ENCODE results near the gene IFITM1.
"Not testable (repeated sequence)": the region's sequence is repeated elsewhere in the genome, so short reads cannot be mapped to it uniquely, and the experiment has no call there.

The IFITM1 gene

DNA sequence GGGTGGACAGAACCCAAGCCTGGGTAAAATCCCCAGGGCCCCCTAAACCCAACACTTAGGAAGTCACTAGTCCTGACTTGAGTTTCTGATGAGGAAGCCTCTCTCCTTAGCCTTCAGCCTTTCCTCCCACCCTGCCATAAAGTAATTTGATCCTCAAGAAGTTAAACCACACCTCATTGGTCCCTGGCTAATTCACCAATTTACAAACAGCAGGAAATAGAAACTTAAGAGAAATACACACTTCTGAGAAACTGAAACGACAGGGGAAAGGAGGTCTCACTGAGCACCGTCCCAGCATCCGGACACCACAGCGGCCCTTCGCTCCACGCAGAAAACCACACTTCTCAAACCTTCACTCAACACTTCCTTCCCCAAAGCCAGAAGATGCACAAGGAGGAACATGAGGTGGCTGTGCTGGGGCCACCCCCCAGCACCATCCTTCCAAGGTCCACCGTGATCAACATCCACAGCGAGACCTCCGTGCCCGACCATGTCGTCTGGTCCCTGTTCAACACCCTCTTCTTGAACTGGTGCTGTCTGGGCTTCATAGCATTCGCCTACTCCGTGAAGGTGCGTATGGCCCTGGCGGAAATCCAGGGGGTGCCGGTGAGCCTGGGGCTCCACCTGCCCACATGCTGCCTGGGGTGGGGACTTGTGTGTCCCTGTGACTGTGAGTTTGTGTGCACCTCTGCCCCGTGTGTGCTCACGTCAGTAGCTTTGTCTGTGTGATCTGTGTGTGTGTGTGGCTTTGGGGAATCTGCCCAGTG, at the start of gene IFITM1:
Gene IFITM1, plus strand, starts transcription at position 254 of the 767 bp plus-strand sequence. Its CDS starts 131 bp downstream, at position 385.
- no peak for DNase-seq (ENCODE audit: low spot score)

DNA sequence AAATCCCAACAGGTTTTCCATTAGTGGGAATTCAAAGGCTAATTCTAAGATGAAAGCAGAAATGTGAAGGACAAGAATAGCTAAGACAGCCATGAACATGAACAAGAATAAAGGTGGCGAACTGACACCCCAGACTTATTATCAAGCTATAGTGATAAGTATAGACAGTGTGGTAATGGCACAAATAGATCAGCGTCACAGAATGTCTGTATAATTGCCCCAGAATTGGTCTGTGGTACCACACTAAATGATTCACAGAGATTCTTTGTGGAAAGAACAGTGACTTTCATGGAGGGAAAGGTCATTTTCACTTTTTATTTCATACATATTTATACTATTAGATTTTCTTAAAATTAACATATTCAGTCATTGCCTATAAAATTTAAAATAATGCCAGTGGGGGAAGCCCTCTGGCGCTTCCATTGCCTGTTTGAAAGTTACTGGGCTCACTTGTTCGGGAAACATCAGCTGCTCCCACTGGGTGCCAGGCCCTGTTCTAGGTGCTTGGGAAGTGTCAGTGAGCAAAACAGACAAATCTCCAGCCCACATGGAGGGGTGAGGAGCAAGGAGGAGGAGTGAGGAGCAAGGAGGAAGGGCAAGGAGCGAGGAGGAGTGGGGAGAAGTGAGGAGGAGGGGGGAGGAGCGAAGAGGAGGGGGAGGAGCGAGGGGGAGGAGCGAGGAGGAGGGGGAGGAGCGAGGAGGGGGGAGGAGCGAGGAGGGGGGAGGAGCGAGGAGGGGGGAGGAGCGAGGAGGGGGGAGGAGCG, 47.0 kb upstream of the IFITM1 start:
- DNase-seq (ENCODE audit: low spot score) = no peak

DNA sequence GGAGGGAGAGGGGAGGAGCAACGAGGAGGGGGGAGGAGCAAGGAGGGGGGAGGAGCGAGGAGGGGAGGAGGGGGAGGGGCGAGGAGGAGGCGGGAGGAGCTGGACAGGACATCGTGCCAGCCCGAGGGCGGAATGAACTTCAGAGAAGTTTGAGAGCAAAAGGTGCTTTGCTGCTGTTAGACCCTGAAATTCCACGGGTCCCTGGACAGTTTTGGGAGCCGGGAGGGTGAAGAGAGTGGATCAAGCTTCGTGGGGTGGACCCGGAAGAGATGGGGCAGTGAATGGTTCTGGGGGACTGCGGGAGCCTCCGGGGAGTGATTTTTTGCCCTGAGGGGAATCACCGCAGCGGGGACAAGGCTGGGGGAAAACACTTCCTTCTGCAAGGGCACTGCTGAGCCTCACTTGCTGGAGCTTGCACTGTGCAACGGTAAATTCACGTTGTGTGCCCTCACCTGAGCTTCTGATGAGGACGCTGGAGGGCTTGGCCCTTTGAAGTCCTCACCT, 46.3 kb upstream of the IFITM1 start:
- DNase-seq (ENCODE audit: low spot score) = no peak

DNA sequence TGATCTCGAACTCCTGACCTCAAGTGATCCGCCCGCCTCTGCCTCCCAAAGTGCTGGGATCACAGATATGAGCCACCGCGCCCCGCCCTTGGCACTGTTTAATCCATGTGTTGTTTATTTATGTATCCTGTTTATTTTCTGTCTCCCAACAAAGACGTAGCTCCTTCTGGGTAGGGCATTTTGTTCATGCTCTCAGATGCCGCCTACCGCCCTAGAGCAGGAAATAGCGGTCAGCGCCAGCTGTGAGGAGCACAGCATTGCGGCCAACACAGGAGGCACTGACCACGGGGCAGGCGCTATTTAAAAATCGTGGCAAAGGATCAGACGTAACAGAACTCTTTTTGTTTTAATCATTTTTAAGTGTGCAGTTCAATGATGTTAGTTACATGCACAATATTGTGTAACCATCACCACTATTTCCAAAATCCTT, 45.1 kb upstream of the IFITM1 start:
- not testable (repeated sequence) for DNase-seq (ENCODE audit: low spot score)

DNA sequence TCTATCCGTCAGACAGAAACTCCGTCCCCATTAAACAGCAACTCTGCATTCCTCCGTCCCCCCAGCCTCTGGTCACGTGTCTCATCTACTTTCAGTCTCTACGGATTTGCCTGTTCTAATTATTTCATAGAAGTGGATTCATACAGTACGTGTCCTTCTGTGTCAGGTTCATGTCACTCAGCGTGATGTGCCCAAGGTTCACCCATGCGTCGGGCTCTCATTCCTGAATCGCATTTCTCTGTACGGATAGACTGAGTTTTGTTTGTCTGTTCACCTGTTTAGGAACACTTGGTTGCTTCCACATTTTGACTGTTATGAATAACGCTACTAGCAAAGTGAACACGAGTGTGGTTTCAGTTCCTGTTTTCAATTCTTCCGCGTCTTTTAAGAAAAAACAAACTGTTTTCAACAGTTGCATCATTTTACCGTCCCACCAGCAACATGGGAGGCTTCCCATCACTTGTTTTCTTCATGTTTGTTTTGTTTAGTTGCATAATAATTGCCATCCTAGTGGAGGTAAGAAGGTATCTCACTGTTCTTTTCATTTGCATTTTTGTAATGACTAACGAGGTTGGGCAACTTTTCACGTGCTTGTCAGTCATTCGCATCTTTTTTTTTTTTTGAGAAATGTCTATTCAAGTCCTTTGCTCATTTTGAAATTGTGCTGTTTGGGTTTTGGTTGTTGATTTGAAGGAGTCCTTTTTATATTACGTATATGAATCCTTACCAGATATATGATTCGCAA, 44.5 kb upstream of the IFITM1 start:
- no peak for DNase-seq (ENCODE audit: low spot score)

DNA sequence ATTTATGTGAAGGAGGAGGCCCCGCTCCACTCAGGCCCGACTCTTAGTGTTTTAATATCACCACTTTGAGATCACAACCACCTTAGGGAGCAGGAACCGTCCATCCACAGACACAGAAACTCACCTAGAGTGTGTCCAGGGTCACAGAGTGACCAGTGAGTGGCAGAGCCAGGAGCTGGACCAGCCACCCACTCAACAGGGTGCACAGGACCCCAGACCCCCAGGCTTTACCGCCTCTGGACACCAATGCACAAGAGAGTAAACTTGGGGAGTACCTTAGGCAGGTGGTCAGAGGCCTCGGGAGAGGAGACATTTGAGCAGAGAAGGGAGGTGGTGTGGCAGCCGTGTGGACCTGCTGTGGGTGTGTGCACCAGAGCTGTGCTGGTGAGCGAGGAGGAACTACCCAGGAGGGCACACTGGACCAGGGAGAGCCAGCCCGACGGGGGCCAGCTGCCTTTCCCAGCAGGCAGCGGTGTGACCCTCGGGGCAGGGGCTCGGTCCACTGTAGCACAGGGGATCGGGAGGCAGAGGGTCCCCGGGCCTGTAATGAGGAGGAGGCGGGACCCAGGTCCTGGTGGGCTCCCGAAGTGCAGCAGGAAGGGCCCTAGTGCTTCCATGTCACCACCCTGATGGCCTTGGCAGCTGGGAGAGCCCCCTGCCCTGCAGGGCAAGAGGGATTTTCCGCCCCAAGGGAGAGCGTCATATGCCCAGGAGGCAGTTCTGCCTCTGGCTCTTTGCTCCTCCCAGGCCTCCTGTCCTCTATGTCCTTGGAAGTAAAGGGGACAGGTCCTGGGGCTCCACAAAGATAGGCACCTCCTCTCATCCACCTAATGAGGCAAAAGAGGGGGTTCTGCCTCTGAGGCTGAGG, 43.2 kb upstream of the IFITM1 start:
- no peak for DNase-seq (ENCODE audit: low spot score)

DNA sequence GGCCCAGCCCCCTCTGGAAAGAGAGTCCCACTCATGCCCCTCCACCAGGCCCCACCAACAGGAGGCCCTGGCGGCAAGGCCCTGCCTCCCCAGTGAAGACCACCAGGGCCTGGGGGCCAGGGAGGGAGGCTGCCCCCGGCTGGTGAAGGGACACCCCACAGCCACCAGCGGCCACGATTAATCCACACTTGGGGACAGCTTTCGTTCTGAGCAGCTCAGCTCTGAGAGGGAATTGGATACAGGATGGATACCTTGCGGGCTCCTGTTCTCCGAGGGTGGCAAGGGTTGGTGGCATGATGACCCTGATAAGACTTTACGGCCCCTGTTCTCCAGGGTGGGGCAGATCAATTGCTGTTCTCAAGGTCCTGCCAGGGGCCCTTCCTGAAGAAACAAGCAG, 42.5 kb upstream of the IFITM1 start:
- DNase-seq (ENCODE audit: low spot score) = no peak

DNA sequence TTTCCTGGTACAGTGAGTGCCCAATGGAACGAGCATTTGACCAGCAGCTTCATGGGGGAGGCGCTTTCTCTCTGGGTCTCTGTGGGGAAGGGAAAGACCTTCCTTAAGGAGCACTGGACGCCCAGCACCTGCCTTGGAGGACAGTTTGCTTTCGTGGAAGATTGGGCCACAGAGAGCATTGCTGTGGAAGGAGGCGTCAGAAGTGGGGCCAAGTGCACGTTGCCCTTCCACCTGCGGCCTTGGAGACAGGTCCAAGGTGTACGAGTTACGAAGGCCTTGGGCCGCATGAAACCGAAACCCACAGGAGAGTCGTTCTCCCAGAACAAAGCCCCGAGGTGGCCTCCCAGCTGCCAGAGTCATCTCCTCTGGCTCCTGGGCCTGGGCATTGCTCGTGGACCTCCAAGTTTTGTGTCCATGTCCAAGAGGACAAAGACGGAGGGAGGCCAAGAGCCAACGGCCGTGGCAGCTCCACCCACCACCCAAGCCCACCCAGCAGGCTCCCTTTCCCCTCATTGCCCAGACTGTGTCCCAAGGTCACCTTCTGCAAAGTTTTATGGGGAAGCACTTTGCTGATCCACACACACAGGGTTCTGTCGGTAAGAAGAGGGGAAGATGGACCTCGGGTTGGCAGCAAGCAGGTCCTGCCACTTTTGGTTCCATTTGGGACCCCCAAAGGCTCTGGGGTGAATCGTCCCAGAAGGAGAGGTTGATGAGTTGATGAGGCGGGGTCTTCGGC, 41.5 kb upstream of the IFITM1 start:
- no peak for DNase-seq (ENCODE audit: low spot score)

DNA sequence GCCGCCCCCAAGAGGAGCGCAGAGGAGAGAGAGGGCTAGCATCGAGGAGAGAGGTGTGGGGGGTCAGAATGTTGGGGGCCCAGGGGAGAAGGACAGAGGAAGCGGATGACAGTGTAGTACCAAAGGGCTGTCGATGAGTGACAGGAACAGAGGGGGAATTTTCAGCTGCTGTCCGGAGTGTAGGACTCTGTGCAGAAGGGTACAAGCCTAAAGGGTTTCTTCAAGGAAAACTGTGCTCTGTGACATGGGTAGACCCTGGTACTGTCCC, 41.0 kb upstream of the IFITM1 start:
- DNase-seq (ENCODE audit: low spot score) = no peak

DNA sequence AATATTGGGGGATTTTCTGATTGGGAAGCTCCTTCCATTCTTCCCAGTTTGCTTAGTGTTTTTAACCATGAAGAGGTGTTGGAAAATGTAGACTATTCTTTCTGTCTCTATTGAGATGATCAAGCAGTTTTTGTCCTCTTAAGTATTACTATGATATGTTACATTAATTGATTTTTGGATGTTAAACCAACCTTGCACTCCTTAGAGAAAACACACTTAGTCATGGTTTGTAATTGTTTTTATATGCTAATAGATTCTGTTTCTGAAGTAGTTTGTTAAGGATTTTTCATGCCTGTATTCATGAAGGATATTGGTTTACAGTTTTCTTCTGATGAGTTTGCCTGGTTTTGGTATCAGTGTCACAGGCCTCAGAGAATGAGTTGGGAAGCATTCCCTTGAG, 37.6 kb upstream of the IFITM1 start:
- DNase-seq (ENCODE audit: low spot score) = no peak

DNA sequence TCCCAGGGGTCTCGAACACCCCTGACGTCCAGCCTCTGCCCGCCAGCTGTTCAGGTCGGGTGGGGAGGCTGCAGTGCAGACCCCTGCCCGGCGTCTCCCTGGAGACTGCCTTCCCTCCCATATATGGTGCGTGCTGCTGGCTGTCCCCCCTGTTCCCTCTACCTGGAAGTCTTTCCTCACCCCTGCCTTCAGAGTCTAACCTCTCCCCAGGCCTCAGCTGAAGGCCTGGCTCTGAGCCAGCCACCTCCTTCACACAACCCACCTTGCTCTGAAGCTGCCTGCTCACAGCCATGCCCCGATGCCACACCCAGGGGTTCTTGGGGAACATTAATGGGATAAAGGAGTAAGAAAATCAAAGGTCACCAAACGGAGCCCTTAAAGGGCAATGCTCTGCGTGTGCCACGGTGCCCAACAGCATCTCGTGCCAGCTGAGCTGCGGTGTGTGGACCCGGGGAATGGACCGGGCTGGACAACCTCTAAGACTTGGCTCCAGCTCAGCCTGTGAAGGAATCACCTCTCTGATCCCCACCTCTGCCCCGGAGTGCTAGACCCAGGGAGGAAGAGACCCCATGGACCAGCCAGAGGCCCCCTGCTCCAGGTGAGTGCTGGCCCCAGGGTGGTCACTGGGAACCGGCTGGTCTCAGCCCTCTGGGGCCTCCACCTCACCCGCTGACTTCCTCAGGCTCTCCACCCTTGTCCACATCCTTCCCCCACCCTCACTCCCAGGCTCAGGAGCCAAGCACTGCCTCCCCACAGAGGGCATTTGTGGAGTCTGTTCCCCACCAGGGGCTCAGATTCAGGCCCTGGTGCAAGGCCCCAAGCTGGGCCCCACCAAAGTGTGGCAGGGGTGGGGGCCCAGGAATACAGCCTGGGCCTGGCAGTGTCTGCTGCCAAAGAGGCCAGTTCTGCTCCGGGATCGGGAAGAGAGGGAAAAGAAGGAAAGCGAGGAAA, 35.6 kb upstream of the IFITM1 start, which contains the start of gene NLRP6:
Gene NLRP6, plus strand, starts transcription at position 407 of the 951 bp plus-strand sequence. Its CDS starts 163 bp downstream, at position 570.
- peak; percentile 57 for DNase-seq (ENCODE audit: low spot score)

DNA sequence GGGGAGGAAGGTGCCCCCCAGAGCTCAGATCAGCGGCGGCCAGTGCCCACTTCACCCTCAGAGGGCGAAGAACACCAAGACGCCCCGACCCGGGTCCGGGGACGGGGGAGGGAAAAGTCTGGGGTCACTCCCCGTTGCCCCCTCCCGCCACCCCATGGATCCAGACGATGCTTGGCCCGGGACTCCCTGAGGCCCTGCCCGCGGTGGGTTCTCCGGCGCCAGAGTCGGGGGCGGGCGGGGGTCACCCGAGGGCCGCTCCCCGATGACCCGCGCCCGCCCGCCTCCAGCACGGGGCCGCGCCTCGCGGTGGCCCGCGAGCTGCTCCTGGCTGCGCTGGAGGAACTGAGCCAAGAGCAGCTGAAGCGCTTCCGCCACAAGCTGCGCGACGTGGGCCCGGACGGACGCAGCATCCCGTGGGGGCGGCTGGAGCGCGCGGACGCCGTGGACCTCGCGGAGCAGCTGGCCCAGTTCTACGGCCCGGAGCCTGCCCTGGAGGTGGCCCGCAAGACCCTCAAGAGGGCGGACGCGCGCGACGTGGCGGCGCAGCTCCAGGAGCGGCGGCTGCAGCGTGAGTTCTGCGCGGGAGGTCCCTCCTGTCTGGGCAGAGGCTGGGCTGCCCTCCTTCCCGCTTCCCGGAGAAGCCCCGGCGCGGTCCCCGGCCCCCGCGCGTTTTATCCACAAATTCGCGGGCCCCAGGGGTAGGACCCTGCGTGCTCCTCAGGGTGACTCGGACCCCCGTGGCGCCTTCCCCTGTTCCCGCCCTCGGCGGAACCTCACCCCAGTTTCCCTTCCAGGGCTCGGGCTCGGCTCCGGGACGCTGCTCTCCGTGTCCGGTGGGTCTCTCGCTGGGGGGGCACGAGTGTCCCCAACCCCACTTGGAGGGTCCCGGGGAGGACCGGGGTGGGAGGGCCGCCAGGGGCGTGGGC, 34.5 kb upstream of the IFITM1 start:
- DNase-seq (ENCODE audit: low spot score) = peak; percentile 45

DNA sequence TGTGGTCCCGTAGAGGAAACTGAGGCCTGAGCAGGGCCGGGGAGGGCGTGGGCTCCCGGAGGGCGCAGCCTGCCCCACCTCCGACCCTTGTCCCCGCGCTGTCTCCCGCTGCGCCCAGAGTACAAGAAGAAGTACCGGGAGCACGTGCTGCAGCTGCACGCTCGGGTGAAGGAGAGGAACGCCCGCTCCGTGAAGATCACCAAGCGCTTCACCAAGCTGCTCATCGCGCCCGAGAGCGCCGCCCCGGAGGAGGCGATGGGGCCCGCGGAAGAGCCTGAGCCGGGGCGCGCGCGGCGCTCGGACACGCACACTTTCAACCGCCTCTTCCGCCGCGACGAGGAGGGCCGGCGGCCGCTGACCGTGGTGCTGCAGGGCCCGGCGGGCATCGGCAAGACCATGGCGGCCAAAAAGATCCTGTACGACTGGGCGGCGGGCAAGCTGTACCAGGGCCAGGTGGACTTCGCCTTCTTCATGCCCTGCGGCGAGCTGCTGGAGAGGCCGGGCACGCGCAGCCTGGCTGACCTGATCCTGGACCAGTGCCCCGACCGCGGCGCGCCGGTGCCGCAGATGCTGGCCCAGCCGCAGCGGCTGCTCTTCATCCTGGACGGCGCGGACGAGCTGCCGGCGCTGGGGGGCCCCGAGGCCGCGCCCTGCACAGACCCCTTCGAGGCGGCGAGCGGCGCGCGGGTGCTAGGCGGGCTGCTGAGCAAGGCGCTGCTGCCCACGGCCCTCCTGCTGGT, 33.7 kb upstream of the IFITM1 start:
- DNase-seq (ENCODE audit: low spot score) = peak; percentile 64

DNA sequence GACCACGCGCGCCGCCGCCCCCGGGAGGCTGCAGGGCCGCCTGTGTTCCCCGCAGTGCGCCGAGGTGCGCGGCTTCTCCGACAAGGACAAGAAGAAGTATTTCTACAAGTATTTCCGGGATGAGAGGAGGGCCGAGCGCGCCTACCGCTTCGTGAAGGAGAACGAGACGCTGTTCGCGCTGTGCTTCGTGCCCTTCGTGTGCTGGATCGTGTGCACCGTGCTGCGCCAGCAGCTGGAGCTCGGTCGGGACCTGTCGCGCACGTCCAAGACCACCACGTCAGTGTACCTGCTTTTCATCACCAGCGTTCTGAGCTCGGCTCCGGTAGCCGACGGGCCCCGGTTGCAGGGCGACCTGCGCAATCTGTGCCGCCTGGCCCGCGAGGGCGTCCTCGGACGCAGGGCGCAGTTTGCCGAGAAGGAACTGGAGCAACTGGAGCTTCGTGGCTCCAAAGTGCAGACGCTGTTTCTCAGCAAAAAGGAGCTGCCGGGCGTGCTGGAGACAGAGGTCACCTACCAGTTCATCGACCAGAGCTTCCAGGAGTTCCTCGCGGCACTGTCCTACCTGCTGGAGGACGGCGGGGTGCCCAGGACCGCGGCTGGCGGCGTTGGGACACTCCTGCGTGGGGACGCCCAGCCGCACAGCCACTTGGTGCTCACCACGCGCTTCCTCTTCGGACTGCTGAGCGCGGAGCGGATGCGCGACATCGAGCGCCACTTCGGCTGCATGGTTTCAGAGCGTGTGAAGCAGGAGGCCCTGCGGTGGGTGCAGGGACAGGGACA, 32.9 kb upstream of the IFITM1 start:
- DNase-seq (ENCODE audit: low spot score) = peak; percentile 56

DNA sequence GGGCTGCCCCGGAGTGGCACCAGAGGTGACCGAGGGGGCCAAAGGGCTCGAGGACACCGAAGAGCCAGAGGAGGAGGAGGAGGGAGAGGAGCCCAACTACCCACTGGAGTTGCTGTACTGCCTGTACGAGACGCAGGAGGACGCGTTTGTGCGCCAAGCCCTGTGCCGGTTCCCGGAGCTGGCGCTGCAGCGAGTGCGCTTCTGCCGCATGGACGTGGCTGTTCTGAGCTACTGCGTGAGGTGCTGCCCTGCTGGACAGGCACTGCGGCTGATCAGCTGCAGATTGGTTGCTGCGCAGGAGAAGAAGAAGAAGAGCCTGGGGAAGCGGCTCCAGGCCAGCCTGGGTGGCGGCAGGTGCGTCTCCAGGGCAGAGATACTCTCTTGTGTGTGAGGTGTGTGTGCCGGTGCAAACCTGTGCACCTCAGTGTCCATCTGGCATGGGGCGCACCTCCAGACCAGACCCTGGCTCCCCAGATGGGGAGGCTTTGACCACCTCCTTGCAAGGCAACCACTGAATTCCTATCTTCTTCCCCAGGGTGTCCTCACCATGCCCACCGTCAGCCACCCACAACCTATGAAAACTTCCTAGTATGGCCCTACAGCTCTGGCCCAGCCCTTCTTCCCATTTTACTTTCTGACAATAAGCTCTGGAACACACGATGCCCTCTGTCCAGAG, 32.2 kb upstream of the IFITM1 start:
- peak; percentile 57 for DNase-seq (ENCODE audit: low spot score)

DNA sequence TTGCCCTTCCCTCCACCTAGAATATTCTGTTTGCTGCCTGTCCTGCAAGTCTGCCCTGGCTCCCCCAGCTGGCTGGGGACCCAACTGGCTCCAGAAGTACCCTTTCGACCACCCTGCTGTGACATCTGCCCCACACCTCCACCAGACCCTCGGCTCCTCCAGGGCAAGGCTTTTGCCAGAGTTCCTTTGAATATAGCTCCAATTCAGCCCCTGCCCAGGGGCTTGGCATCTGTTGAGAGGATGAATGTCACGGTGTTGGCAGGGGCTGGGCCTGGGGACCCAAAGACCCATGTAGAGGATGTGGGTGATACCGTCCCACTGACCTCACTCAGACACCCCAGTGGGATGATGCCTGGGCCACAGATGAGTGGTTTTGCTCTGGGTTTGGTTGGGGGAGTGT, 31.7 kb upstream of the IFITM1 start:
- peak; percentile 46 for DNase-seq (ENCODE audit: low spot score)

All from left forelimb (tissue), 1 donor.